NCI-H82 treated with DMSO at 0.1 percent for 48 hours (cell line): Measurements from ENCODE around the gene APOC3.
"Not testable (repeated sequence)": the region's sequence is repeated elsewhere in the genome, so short reads cannot be mapped to it uniquely, and the experiment has no call there.

Source experiments
- DNase-seq: peaks from one replicate; lab custom pipeline; 2025; ENCODE audit not compliant: unreplicated experiment; lab: John Stamatoyannopoulos, UW

Gene APOC3

DNA sequence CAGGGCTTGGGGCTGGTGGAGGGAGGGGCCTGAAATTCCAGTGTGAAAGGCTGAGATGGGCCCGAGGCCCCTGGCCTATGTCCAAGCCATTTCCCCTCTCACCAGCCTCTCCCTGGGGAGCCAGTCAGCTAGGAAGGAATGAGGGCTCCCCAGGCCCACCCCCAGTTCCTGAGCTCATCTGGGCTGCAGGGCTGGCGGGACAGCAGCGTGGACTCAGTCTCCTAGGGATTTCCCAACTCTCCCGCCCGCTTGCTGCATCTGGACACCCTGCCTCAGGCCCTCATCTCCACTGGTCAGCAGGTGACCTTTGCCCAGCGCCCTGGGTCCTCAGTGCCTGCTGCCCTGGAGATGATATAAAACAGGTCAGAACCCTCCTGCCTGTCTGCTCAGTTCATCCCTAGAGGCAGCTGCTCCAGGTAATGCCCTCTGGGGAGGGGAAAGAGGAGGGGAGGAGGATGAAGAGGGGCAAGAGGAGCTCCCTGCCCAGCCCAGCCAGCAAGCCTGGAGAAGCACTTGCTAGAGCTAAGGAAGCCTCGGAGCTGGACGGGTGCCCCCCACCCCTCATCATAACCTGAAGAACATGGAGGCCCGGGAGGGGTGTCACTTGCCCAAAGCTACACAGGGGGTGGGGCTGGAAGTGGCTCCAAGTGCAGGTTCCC, at the start of gene APOC3:
Gene APOC3, plus strand, starts transcription at position 383 of the 659 bp plus-strand sequence. CDS start 676 bp downstream, outside the sequence.
- no peak for DNase-seq

DNA sequence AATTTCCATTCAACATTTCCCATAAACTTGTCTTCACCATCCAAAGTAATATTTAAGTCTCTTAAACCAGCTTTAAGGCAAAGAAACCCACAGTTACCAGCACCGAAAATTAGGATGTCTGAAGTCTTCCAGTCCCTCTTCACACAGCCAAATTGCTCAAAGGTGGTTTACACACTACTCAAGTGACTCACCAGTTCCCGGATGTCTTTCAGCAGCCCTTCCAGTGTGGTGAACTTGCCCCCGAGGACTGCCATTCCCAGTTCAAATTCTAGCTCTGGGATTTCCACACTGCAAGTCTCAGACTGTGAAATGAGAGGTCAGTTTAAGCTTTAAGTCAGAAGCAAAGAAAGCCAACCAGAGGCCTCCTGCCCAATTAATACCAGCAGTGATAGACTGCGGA, 47.0 kb upstream of the APOC3 start:
- no peak for DNase-seq

DNA sequence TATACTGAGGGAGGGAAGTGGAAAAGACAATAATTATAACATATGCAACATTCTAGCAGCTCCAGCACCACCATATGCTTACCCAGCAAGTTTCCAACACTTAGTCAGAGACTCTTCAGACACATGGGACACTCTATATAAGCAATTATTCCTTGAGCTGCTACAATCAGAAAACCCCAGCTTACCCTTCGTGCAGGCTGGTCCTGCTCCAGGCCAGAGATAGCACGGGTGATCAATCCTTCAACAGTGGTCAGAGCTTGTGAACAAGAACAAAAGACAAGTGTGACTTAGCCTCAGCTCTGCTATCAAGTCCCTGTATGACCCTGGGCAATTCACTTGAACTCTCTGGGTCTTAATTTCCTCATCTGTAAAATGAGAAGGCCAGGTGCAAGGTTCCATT, 43.4 kb upstream of the APOC3 start:
- no peak for DNase-seq

DNA sequence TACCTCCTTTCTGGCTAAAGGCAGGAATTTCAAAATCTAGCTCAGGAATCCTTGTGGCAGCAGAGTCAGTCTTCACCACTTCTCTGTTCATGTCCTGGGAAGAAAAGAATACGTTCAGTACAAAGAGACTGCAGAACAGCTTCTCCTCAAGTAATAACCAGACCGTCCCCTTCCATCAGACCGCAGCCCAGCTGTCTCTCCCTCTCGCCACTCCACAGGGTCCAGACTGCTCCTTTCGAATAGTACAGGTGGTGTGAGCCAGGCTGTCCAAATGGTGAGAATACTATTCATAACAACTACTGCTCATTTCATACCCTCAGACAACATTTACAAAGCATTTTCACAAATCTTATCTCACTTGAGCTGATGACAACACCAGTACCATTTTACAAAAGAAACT, 42.7 kb upstream of the APOC3 start:
- no peak for DNase-seq

DNA sequence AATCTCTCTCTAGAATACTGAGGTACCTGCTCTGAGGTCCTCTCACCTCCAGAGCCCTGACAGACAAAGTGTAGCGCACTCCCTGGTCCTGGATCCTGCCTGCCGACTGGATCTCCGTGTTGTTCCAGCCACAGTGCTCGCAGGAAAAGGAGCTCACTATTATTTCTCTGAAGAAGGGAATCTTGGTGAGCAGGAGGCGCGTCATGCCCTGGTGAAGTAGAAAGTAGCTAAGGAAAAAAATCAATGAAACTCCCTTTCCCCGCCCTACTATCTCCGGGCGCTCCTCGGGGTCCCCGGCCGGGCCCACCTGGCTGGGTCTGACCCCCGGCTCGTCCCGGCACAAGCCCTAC, 42.3 kb upstream of the APOC3 start:
- no peak for DNase-seq

DNA sequence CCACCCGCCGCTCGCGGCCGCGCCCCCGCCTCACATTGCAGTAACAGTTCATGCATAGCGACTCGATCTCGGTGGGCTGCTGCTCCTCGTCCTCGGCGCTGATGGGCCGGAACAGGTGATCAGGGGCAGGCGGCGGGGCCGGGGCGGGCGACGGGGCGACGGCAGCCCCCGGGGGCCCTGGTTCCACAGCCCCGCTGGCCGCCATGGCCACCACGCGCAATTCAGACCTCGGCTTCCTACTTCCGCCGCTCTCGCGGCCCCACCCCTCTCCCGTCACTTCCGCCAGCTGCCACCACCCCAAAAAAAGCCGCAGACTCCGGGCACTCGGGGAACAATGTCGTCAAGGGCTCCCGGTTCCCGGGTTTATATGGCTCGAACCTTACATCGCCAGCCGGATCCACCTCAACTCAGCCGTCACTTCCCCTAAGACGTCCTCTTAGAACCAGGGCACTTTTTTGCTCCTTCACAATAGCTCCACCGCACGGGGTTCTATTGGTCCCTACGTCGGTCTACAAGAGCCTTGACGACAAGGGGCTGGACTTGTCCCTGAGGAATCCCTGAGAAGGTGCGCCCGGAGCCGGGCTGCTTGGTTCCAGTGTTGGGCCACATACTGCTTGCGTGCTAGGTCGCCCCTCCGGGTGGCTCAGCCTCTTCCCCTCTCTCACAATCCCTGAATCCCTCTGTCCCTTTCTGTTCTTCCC, 41.8 kb upstream of the APOC3 start, which contains the start of gene ZPR1:
Gene ZPR1, minus strand, starts transcription at position 238 of the 701 bp plus-strand sequence. Its CDS starts 33 bp downstream, at position 205.
- peak; percentile 3 for DNase-seq

DNA sequence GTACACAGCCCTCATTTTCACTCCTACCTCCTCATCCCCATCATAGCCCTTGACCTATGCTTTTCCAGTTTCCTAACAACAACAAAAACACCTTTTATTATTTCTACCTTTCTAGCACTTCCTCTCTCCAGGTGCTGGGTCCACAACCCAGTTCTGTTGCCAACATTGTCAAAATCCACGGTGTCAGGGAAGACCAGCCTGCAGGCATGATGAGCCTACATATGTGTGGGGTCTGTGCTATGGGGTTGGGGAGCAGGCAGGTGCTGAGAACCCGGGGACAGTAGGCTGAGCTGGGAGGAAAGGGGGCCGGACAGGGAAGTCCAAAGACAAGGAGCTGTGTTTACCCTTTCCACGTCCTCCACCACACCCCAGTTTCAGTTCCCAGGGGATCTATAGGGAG, 41.2 kb upstream of the APOC3 start:
- DNase-seq, result no peak

DNA sequence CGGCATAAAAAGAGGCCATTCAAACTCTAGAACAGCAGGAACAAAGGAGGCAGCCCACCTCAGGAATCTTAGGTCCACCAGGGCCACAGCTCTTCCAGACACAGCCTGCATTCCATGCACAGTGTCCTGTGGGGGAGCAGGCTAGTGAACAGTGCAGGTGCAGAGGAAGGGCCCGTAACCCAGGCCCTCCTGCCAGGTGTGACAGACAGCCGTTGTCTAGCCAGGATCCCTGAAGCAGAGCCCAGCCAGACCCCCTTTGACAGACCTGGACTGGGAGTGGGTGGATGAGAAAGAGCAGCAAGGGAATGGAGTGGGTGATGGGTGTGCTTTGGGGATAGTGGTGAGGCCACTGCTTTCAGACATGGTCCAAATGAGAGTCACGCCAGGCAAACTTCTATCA, 40.7 kb upstream of the APOC3 start:
- DNase-seq, result no peak

DNA sequence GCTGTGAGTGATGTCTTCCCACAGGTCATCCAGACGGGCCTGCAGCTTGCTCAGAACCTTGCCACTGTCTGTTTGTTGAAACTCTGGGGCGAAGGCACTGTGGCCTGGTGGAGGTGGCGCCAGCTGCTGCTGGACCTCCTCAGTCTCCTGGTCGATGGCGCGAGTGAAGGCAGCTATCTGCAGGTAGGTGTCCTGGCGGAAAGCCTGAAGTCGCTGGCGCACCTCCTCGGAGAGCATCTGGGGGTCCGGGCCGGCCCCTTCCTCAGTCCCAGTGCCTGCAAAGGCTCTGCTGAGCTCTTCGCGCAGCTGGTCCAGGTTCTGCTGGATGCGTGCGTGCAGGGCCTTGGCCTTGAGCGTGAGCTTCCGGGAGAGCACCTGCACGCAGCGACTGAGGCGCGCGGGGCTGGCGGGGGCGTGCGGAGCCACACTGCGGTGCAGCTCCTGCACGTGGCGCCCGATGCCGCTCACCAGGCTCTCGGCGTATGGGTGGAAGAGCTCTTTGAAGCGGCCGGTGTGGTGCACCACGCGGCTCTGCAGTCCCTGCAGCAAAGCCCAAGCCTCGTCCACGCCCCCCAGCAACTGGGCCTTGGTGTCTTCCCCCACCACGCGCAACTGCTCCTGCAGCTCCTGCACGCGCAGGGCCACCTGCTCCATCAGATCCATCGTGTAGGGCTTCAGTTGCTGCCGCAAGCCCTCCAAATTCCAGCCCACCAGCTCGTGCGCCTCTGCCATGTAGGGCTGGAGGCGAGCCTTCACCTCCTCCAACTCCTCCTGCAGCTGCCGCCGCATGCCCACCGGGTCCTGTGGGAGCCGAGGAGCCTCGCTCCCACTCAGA, 39.3 kb upstream of the APOC3 start:
- no peak for DNase-seq

DNA sequence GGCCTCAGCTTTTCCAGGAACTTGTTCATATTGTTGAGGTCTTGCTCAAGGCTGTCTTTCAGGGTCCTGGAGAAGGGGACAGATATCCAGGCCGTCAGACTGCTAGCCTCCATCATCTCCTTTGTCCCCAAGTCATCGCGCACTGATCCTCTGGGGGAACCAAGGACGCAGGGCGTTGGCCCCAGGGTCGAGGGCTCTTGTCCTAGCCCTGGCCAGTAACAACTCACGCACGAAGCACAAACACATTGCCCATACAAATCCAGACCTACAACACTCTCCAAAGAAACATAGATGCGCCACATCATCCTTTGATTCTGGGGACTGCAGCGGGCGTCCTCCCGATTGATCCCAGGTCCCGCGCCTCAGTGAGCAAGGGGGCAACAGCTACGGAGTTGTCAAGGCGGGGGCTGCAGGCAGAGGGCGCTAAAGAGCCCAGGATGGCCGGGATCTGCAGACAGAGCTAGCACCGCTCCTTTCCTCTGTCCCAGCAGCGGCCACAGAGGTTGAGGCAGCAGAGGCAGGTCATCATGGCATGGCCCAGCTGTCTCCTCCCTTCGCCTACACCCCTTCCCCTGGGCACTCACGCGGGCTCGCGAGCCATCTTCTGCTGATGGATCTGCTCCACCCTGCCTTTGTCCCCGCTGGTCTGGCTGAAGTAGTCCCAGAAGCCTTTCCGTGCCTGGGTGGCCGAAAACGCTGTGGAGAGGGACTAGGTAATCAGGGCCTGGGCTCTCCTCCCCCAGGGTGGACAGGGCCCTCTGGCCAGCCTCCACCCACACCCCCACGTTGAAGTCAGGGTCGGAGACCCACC, 38.5 kb upstream of the APOC3 start:
- peak; percentile 0 for DNase-seq

DNA sequence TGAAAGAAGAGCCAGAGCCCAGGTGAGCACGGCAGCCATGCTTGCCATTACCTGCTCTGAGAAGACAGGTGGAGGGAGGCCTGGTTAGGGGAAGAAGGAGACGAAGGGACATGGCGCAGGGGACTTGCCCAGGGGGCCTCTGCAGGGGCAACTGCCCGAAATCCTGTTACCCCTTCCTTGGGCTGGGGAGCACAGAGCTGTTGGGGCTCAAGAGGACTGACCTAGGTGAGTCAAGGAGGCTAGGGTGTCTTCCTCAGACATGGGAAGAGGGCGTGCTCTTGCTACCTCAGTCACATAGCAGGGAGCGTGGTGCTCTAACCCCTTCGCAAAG, 37.9 kb upstream of the APOC3 start, which contains the start of gene APOA5:
Gene APOA5, minus strand, starts transcription at position 67 of the 331 bp plus-strand sequence. Its CDS starts 19 bp downstream, at position 48.
- DNase-seq, result no peak

DNA sequence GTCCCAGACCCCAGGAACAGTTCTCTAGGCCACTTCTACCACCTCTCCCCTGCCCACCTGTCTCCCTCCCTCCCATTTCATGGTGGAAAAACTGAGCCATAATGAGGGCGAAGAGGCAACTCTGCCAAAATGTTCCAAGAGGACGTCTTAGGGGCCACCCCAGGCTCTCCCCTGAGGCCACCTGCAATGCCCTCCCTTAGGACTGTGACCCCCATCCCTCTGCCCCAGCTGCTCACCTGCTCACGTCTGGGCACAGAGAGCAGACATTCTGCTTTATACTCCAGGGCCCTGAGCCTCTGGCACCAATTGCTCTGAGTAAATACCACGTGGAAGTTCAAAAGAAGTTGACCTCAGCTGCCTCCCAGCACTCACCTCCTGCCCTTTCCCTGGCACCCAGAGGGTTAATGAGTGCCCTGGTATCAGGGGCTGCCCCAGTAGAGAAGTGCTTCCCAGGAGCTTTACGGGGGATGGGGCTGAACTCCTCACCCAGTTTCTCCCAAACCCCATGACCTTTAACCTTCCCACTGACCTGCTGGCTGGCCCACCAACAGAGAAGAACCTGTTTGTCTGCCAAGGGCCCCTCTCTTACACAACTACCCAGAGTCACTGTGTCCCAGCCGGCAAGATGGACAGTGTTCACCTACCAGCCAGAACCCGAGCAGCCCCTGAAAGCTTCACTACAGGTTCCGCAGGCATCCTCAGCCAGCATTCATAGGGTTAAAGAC, 37.4 kb upstream of the APOC3 start:
- DNase-seq, result no peak

DNA sequence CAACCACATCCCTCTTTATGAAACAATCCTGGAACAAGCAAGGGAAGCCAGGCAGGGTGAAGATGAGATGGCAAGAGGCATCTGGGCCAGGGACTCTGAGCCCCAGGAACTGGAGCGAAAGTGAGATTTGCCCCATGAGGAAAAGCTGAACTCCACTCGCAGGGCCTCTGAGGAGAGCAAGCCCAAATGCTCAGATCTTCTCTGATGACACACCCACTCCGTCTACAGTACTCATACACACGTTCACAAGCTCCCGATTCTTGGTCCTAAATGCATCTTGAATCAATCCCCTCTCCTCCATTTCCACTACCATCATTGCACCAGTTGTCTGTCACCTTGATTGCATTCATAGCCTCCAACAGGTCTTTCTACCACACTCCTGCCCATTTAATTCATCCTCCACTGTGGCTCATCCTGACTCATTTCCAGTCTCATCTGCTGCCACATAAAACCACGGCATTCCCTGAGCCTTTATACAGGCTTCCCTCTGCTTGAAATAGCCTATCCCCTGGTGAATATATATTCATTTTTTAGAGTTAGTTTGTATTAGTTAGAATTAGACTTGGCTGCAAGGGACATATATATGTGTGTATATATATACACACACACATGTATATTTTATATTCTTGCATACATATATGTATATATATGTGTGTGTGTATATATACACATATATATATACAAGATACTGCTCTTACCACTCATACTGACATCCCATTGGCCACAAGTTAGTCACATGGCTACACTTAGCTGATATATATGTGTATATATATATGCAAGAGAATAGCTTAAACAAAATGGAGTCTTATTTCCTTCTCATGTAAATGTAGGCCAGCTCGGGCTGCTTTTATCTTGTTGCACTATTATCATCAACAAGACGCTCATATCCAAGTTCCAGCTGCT, 36.6 kb upstream of the APOC3 start:
- no peak for DNase-seq

DNA sequence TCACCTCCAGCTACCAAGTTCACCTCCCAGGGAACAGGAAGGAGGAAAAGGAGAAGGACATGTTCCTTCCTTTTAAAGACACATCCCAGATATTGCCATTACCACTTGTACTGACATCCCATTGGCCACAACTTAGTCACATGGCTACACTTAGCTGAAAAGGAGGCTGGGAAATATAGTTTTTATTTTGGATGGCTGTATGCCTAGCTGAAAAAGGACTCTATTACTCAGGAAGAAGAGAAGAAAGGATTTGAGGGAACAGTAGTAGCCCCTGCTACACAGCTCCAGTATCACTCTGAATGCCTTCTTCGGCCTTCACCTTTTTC, 36.0 kb upstream of the APOC3 start:
- DNase-seq, result no peak

DNA sequence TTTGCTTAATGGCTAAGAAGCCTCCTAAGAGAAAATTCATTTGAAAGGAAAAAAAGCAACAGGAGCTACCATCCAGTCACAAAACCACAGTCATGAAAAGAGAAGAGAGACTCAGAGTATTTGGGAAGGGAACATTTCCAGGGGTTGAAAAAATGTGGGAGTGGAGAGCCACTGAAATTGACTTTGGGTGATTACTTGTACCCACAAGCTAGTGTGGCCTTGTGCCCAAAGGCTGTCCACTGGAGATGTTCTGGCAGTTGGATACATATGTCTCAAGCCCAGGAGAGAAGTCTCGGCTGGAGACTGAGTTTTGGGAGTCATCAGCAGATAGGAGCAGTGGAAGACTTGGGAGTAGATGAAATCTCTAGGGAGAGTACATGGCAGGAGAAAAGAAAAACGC, 34.9 kb upstream of the APOC3 start:
- no peak for DNase-seq

DNA sequence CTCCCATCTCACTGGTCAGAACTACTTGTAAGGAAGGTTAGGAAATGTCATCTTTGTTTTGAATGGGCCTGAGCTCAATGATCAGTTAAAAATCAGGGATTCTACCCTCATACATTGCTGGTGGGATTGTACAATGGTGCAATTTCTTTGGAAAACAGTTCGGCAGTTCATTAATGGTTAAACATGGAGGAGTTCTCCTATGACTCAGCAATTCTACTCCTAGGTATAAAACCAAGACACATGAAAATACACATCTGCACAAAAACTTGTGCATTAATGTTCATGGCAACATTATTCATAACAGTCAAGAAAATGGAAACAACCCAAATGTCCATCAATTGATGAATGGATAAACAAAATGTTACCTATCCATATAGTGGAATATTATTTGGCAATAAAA, 33.2 kb upstream of the APOC3 start:
- no peak for DNase-seq

DNA sequence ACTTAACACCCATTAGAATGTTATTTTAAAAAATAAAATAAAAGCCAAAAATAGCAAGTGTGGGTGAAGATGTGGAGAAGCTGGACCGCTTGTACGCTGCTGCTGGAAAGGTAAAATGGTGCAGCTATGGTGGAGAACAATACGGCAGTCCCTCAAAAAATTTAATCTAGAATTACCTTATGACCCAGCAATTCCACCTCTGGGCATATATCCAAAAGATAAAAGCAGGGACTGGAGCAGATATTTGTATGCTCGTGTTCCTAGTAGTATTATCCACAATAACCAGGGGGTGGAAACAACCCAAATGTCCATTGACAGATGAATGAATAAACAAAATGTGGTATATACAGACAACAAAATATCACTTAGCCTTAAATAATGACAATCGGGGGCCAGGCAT, 31.9 kb upstream of the APOC3 start:
- DNase-seq, result no peak

DNA sequence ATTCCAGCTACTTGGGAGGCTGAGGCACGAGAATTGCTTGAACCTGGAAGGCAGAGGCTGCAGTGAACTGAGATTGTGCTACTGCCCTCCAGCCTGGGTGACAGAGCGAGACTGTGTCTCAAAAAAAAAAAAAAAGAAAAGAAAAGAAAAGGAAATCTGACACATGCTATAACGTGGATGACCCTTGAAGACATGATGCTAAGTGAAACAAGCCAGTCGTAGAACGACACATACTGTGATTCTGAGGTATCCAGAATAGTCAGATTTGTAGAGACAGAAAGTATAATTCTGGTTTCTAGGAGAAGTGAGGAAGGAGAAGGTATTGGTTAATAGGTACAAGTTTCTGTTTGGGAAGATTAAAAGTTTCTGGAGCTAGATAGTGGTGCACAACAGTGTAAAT, 31.3 kb upstream of the APOC3 start:
- no peak for DNase-seq

DNA sequence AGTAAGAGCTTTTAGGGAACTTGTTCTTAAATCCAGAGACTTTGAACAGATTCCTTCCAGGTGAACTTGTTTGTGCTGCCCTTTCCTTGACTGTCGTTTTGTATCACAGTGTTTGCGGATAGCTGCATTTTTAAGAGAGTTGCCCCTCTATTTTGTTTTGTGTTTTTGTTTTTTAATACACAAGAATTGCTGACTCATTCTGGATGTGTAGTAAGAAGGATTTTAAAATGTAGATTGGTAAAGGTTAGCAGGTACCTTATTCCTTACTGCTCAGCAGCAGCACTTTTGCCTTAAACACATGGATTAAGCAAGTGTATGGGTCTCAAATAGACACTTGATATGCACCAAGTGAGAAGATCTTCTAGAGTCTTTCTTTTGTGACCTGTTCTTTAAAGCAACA, 29.1 kb upstream of the APOC3 start:
- no peak for DNase-seq

DNA sequence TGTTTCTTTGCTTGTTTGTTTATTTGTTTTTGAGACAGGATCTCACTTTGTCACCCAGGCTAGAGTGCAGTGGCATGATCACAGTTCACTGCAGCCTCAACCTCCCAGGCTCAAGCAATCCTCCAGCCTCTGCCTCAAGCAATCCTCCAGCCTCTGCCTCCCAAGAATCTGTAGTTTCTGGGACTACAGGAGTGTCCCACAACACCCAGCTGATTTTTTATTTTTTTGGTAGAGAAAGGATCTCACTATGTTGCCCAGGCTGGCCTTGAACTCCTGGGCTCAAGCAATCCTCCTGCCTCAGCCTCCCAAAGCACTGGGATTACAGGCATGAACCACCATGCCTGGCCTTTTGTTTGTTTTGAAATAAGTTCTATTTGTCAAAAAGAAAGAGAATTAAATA, 28.0 kb upstream of the APOC3 start:
- DNase-seq, result not testable (repeated sequence)
